Measurements from ENCODE around the gene HOXB4.

Gene HOXB4

DNA sequence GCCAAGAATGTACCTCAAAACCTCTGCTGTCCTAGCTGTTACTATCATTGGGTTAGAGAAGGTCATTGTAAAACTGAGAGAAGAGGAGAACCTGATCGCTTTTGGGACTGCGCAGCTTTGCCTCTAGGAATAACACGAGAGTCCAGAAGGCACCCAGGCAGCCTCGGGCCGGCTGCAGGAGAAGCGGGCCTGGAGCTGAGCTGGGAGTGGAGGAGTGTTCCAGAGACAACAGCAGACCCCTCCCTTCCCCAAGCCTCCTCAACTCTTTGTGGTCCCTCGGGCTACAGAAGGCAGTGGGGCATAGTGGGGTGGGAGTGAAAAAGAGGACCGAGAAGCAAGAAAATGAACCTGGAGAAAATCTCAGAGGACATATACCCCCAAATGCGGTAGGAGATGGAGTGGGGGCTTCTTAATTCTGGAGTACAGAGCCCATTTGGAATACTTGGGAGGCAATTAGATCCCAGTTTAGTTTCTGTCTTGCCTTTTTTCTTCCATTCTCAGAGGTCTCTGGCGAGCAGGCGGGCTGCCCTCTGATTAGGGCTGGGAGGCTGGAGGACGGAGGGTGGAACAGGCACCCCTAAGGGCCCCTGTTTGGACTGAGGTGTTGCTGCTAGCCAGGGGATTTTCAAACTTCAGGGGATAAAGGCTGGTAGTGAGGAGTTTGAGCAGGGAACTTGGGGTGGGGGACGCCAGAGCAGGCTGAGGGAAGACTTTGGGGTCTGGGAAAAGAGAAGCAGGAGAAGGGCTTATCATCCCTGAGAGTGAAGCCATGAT lies 19.9 kb downstream of the HOXB4 start:
- no peak for FAIRE-seq

DNA sequence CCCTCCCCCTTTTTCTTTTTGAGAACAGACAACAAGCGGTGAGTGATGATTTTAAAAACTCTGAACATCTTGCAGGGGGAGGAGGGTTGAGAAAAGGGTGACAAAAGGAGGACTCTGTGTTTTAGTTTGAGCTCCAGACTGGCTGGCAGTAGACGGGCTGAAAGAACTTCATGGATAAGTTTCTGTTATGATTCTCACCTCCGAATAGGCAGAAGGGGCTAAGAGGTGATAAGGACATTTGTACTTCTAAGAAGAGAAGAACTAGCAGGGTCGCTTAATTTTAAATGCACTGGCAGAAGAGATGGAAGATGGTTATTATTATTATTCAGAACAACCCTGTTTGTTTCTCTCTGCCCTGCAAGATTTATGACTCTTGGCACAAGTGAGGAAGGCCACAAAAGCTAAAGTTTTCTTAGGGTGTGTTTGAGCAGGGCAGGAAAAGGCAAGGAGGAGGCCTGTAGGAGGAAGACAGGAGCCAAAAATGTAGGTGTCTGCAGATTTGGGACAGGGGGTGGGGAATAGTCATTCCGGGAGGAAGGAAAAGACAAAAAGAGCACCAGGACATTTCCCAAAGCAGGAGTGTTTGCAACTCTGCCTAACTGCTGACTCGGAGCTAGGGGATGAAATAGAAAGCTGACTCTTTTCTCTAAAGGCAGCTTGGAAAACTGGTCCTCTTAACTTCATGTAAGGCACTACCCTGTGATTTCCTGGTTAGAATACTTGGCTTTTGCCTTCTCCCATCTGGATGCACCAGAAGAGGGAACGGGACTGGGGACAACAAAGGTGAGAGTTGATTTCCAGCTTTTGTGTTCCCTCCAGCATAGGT lies 21.4 kb downstream of the HOXB4 start:
- no peak for FAIRE-seq

GRCh38 chr17:48556229-48556575 lies 21.9 kb downstream of the HOXB4 start:
- no peak for FAIRE-seq

- FAIRE-seq: no peak
These were observed 22.6 kb downstream of the HOXB4 start for GRCh38 chr17:48555258-48556228.

- no peak for FAIRE-seq
These were observed 23.5 kb downstream of the HOXB4 start for GRCh38 chr17:48554412-48555257.

DNA sequence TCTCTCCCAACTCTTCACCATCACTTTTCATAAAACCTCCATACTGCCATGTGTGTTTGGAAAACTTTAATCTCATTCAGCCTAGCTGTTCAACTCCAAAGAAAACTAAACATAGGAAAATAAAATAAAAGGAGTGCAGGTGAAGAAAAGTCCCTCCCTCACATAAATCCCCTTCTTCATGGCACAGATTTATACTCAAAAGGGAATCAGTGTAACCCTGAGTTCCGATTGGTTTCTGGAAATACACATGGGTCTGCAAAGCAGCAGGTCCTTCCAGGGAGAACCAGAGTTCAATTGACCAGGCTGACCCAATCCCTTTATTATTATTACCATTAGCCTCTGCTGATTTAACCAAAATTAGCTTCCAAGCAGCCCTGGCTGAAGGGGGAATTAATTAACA lies 24.3 kb downstream of the HOXB4 start:
- no peak for FAIRE-seq

DNA sequence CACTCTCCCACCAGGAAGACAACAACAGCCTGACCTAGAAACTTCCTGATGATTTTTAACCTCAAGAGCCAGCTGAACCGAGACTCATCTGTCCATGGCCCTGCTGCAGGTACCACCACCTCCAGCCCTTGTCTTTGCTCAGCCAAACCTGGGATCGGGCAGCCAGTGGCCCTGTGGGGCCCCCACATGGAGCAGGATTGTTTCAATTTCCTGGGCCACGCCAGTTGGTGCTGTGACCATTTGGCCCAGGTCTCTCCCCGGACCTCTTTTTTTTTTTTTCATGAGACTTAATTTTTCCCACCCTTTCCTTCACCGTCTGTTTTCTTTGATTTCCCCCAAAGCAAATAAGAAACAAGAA lies 25.0 kb downstream of the HOXB4 start:
- no peak for FAIRE-seq

DNA sequence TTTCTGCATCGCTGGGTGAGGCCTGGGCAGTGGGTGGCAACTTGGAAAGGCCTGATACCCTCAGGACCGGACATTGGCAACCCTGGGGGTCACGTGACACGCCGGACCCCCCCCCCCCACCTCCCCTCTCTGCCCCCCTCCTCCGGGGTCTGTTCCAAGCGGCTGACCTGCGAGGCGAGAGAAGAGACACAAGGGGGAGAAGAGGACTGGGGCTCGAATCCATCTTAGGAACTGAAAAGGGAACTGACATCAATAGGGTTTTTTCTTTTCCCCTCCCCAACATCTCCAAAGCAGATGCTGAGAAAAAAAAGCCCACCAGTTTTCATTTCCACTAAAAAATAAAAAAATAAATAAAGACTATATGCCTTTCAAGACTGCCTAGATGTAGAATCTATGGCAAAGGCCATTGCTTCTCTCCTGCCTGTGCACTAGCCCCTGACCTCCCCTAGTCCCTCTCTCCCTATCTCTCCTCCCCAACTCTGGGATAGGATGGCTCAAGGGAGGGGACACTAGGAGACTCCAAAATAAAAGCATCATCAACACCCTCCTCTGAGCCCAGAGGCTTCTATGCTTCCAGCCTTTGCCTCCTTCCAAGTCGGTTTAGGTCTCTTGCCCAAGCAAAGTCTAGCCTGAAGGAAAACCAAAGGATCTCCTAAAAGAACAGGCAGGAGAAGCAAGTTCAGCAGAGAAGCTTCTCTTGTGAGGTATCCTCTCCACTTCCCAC lies 25.5 kb downstream of the HOXB4 start:
- no peak for FAIRE-seq

- FAIRE-seq: no peak
These were observed 26.3 kb downstream of the HOXB4 start for GRCh38 chr17:48551596-48552465.

DNA sequence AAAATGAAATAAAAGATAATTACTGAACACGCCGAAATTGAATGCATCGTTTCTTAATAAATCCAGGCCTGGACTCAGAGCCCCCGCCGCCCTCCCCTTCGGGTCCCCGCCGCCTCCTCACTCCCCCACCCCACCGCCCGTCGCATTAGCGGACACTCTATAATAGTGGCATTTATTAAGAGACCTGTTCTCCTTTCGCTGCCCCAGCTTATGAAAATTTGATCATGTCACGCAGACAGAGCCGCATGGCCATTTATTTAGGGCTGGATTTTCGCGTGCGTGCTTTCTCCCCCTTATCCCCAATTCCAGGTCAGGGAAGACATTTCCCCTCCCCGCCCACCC lies 27.0 kb downstream of the HOXB4 start:
- FAIRE-seq: no peak

GRCh38 chr17:48550502-48551213 lies 27.5 kb downstream of the HOXB4 start:
- FAIRE-seq: no peak

- FAIRE-seq: no peak
These were observed 28.1 kb downstream of the HOXB4 start for GRCh38 chr17:48549914-48550501.

GRCh38 chr17:48549281-48549630 lies 28.9 kb downstream of the HOXB4 start:
- no peak for FAIRE-seq

DNA sequence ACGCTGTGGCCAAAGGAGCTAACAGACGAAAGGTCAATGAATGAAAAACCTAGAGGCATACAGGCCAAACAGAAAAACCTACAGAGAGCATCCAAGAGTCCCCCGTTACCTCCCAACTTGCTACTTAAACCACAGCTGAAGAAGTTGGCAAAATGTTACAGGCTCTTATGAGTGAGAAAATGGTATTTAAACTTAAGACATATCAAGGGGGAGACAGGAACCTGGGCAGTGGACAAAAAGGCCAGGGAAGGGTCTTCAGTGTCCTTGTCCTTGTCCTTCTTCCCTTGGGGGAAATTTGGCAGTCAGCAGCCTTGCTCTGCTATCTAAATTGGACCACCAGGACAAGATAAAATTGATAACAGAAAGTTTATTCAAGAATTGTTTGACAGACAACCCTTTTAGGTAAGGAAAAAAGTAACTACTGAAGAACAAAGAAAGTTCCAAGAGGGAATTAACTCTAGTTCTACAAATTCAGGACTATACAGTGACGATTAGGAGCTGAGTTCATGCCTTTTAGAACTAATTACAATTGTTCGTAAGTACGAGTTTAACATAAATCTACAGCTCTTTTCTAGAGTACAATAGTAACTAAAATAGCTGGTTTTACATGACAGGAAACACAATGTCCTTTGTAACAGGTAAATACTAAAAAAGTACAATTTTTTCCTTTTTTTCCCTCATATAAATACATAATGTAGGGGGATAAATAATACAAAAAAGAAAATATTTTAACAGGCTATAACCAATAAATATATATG lies 29.4 kb downstream of the HOXB4 start:
- no peak for FAIRE-seq

GRCh38 chr17:48547808-48548522 lies 30.2 kb downstream of the HOXB4 start:
- no peak for FAIRE-seq

DNA sequence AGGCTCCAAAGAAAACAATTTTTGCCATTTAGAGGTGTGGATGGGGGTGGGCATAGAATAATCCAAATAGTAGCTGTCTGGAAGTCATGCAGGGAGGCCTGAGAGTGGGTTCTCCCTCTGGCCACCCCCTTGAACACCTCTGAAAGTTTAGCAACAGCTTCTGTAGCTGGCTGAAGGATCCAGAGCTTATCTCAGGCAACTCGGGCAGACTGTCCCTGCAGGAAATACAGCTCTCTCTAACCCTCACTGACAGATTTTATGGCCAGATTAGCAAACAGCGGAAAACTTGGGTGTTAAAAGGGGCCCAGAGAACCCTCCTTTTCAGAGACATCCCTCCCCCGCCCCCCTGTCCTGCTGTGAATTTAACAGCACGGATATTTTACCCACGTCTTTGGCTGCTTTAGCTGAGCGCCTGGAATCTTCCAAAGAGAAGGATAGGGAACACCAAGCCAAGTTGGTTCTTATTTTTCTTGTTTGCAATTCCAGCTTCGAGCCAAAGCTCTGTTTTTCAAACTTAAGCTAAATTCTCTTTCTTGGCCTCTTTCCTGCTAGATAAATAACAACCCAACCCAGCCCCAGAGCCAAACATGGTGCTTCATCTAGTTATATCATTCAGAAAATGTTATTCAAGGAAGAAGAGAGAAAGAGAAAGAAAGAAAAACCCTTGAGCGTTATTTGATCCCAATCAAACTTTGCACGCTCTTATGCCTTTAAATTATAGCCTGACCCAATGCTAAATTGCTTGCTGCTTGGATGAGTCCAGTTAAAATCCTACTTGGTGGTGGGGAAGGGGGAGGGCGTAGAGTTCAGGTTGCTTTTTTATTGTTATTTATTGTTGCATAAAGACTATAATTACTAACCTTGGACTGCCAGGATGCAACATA lies 31.0 kb downstream of the HOXB4 start:
- no peak for FAIRE-seq
